ENCODE measurements around the gene TMCC2. TPM values are rescaled to one million over a fixed set of nuclear protein-coding genes. Genes with fewer than 3 reads are reported as not detected.

The TMCC2 gene
- total and polyA plus RNA-seq, 11 donors = 0.97 to 5.1 (median 2.0) TPM

- peaks cover 0 to 64% (median 18%) of the 10 kb centered on the region in 12 donors for H3K4me1 ChIP-seq
- H3K27me3 ChIP-seq = no peaks in the 10 kb centered on the region
- H3K9me3 ChIP-seq = no peaks in the 10 kb centered on the region
- no peak for TF ChIP-seq POLR2A (IDR thresholded peaks at IDR 0.05)
- TF ChIP-seq, protein P1, sequence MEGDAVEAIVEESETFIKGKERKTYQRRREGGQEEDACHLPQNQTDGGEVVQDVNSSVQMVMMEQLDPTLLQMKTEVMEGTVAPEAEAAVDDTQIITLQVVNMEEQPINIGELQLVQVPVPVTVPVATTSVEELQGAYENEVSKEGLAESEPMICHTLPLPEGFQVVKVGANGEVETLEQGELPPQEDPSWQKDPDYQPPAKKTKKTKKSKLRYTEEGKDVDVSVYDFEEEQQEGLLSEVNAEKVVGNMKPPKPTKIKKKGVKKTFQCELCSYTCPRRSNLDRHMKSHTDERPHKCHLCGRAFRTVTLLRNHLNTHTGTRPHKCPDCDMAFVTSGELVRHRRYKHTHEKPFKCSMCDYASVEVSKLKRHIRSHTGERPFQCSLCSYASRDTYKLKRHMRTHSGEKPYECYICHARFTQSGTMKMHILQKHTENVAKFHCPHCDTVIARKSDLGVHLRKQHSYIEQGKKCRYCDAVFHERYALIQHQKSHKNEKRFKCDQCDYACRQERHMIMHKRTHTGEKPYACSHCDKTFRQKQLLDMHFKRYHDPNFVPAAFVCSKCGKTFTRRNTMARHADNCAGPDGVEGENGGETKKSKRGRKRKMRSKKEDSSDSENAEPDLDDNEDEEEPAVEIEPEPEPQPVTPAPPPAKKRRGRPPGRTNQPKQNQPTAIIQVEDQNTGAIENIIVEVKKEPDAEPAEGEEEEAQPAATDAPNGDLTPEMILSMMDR (IDR thresholded peaks at IDR 0.05) = no peak
- intact Hi-C loops (cut with DNase I) = no loop called here
- DNase-seq (no peak), ATAC-seq (no peak)
- no peaks in the 10 kb centered on the region for H3K36me3 ChIP-seq
- H3K4me3 ChIP-seq = peak overlapping the region in 1 of 12 donors; percentile 20
- 90 to 96% (median 94%) methylated on average over 9 of the region's 9 CpGs for WGBS, 4 donors
- peak overlapping the region in 3 of 12 donors; percentile 17 to 88 (median 24) for H3K27ac ChIP-seq
Measured at GRCh38 chr1:205286335-205286950, 58.7 kb downstream of the TMCC2 start.

- Histone ChIP-seq H3K27me3 (no peaks in the 10 kb centered on the region), H3K9me3 (no peaks in the 10 kb centered on the region), H3K4me1 (peaks cover 0 to 64% (median 18%) of the 10 kb centered on the region in 12 donors), H3K4me3 (no peak overlapping the region), H3K36me3 (no peaks in the 10 kb centered on the region), H3K27ac (peak overlapping the region in 2 of 12 donors; percentile 17 to 88)
- no peak for DNase-seq
- no peak for TF ChIP-seq POLR2A (IDR thresholded peaks at IDR 0.05)
- TF ChIP-seq, protein P1 (IDR thresholded peaks at IDR 0.05) = no peak
- intact Hi-C loops (cut with DNase I) = no loop called here
- WGBS, 4 donors = 90 to 98% (median 97%) methylated on average over 3 of the region's 3 CpGs
- ATAC-seq = no peak
Measured at GRCh38 chr1:205287076-205287475, 59.3 kb downstream of the TMCC2 start.

DNA sequence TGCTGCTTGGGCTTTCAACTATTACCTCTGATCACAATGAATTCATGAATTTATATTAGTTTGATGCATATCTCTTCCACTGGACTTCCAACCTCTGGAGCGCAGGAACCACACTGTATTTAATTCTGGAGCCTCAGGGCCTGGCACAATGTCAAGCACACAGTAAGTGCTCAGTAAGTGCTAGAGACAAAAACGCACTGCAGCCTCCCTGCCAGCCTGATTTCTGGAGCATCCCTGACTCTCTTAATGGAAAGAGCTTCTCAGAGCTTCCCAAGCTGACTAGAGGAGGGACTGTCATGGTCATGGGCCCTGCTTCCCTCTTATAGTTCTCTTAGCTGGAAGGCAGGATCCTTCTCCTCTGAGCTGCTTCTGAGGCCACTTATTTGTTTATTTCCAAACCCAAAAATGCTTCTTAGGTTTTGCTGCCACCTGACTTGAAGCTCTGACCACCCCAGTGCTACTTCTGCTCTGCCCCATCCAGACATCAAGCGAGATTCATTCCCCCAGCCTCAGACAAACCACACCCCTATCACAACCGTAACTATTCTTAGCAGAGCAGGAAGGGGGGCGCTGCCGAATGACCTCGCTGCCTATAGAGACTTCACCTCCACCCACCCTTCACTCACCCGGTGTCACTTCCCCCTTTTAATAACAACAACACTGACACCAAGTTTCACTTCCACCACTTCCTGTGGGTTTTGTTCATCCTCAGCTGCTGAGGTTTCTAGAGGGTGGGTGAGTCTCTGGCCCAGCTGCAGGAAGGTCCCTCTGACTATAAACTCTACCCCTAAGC, 60.2 kb downstream of the TMCC2 start:
- TF ChIP-seq, protein P1 (IDR thresholded peaks at IDR 0.05) = no peak
- no peak for TF ChIP-seq POLR2A (IDR thresholded peaks at IDR 0.05)
- Histone ChIP-seq H3K9me3 (no peaks in the 10 kb centered on the region), H3K27me3 (no peaks in the 10 kb centered on the region), H3K27ac (peak overlapping the region in 3 of 12 donors; percentile 26 to 88 (median 44)), H3K4me3 (no peak overlapping the region), H3K36me3 (no peaks in the 10 kb centered on the region), H3K4me1 (peaks cover 0 to 64% (median 18%) of the 10 kb centered on the region in 12 donors)
- WGBS, 4 donors = 37 to 42% (median 39%) methylated on average over 8 of the region's 8 CpGs
- DNase-seq (peak in 4 of 5 donors; percentile 51 to 73 (median 54)), ATAC-seq (peak; percentile 10 to 72 (median 48))
- intact Hi-C loops (cut with DNase I) = no loop called here

GRCh38 chr1:205291596-205291995, 63.9 kb downstream of the TMCC2 start:
- no peaks in the 10 kb centered on the region for H3K9me3 ChIP-seq
- TF ChIP-seq POLR2A (IDR thresholded peaks at IDR 0.05) = no peak
- TF ChIP-seq, protein P1 (IDR thresholded peaks at IDR 0.05) = no peak
- H3K4me3 ChIP-seq = no peak overlapping the region
- ATAC-seq (no peak), DNase-seq (no peak)
- H3K27me3 ChIP-seq = no peaks in the 10 kb centered on the region
- WGBS, 4 donors = 95 to 98% (median 96%) methylated on average over 5 to 6 of the region's 6 CpGs
- peaks cover 0 to 57% (median 16%) of the 10 kb centered on the region in 12 donors for H3K4me1 ChIP-seq
- H3K36me3 ChIP-seq = no peaks in the 10 kb centered on the region
- intact Hi-C loops (cut with DNase I) = no loop called here
- no peak overlapping the region for H3K27ac ChIP-seq

Data from heart left ventricle (tissue), 16 donors.